HG03469 (cell line): ENCODE results near the gene FAM219A.
"Not testable (repeated sequence)": the region's sequence is repeated elsewhere in the genome, so short reads cannot be mapped to it uniquely, and the experiment has no call there.

Experiments
- ATAC-seq: cut with Tn5 transposase; IDR thresholded peaks from one replicate; pipeline ENCODE4 v1.9.1; 2021; ENCODE audit warnings: mild to moderate bottlenecking, moderate library complexity, moderate number of reproducible peaks; ENCODE audit not compliant: unreplicated experiment

FAM219A gene

GRCh38 chr9:34446951-34447350 is 11.4 kb downstream of the FAM219A start:
- ATAC-seq, result no peak

DNA sequence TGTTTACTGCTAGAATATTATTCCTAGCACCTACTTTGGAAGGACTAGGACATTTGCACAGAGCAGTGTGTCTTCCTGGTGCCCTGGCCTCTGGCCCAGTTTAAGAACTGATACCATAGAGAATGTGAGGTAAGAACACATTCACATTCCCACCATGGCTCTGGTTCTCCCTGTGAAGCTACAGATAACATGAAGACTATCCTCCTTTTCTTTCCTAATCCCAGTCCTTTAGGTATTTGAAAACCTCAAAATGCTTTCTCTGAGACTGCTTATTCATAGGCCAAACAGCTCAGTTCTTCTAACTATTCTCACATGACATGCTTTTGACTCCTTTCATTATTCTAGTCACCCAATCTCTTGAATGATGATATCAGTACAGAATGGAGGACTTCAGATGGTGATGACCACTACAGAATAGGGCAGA is 11.9 kb downstream of the FAM219A start:
- no peak for ATAC-seq

DNA sequence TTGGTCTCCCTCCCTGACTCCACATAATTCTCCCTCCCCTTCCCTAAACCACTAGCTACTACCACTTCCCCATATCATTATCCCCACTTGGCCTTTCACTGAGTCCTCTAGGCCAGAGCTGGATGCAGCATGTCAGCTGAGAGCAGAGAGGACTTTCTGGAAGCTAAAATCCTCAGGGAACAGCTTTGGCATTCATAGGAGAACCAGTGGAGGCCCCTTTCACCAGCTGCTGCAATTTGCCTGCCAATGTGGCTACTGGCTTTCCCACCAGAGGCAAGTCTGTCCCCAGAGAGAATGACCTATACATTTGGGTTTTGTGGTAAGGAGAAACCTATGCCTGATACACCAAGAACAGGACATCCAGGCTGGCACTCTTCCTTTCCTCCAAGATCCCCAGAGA is 14.4 kb downstream of the FAM219A start:
- ATAC-seq, result no peak

DNA sequence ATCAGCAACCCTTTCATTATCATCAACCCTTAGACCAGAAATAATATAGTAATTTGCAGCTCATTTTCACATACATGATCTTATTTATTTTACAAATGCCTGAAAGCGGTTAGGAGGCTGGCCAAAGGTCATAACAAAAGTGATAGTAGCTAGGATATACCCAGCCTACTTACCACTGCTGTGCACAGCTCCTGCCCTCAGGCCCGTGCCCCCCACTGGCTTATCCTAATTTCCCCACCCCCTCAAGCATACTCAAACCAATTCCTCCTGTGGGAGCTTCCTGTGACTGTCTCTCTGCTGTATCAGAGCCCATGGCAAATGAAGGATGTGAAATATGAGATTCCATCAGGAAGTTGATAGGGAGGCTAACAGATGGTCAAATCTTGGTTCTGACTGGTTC is 14.8 kb downstream of the FAM219A start:
- ATAC-seq, result no peak

GRCh38 chr9:34442770-34443169 is 15.6 kb downstream of the FAM219A start:
- ATAC-seq, result no peak

GRCh38 chr9:34440017-34440416 is 18.4 kb downstream of the FAM219A start:
- no peak for ATAC-seq

DNA sequence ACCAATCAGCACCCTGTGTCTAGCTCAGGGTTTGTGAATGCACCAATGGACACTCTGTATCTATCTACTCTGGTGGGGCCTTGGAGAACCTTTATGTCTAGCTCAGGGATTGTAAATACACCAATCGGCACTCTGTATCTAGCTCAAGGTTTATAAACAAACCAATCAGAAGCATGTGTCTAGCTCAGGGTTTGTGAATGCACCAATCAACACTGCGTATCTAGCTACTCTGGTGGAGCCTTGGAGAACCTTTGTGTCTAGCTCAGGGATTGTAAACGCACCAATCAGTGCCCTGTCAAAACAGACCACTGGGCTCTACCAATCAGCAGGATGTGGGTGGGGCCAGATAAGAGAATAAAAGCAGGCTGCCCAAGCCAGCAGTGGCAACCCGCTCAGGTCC is 19.9 kb downstream of the FAM219A start:
- not testable (repeated sequence) for ATAC-seq

- not testable (repeated sequence) for ATAC-seq
Observed at GRCh38 chr9:34437926-34438307, 20.5 kb downstream of the FAM219A start.

- ATAC-seq, result no peak
Observed at GRCh38 chr9:34437006-34437925, 21.1 kb downstream of the FAM219A start.

DNA sequence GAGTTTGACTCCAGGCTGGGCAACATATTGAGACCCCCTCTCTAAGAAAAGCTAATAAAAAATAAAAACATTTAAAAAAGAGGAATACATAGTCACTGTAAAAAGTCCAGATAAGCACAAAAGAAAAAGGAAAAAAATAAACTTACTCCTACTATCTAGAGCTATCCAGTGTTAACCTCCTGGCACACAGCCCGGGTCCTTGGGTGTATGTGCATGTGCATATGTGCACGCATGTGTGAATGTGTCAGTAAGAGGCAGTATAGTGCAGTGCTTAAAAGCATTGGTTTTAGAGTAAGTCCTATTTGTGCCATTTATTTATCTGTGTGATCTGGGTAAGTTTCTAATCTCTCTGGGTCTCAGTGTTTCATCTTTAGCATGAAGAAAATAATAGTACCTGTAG is 26.7 kb downstream of the FAM219A start:
- ATAC-seq, result no peak

DNA sequence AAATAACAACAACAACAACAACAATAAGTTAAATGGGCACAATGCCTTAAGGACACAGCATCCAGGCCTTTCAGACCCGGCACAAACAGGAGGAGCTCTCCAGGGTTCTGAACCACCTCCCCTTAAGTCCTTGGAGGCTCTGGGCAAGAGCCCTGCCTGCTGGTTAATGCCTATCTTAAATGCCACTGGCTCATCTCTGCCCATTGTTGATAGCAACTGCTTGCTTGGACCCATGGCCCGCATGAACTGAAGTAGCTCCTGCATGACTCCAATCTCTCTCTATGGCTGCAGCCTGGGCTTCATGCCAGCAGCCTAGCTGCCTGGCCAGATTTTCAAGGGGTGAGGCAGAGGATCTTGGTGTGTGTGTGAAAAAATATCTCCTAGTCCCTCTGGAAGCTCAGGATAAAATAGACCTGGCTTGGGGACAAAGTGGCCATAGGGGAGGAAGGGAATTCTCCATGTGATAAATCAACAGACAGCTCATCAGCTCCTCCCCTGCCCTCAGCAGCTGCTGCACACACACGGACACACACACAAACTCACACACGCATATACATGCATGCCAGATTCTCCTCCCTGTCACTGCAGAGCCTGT is 27.4 kb downstream of the FAM219A start:
- ATAC-seq, result no peak

- no peak for ATAC-seq
Observed at GRCh38 chr9:34428325-34428958, 29.9 kb downstream of the FAM219A start.

DNA sequence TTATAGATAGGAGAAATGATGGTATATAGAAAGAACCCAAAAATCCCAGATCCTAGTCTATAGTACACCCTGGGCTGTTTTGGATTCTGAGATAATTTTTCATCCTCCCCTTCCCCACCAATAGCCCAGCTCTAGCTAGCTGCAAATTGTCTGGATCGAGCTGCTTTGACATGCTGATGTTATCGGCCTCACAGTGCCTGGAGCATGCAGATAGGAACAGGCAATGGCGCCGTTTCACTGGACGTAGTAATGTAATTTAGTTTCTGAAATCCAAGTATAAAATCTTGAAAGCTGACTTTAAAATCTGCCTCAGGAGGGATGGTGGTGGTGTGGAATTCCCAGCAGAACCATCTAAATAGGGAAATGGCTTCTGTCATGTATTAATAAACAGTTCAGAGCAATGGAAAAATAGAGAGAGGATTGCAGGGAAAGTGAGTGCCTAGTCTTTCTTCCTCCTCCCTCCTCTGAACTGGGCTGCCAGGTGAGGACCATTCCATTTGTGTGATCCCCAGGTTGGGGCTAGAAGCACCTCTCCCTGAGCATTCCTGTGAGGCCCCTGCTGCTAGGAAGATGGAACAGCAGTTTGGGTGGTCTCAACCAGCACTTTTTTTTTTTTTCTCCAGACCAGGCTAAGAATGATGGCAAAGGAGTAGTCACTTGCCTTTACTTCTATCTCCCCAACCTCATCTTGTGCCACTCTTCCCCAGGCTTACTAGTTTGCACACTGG is 31.9 kb downstream of the FAM219A start:
- ATAC-seq, result no peak

- no peak for ATAC-seq
Observed at GRCh38 chr9:34419716-34420504, 38.5 kb downstream of the FAM219A start.

- no peak for ATAC-seq
Observed at GRCh38 chr9:34417734-34418133, 40.6 kb downstream of the FAM219A start.

DNA sequence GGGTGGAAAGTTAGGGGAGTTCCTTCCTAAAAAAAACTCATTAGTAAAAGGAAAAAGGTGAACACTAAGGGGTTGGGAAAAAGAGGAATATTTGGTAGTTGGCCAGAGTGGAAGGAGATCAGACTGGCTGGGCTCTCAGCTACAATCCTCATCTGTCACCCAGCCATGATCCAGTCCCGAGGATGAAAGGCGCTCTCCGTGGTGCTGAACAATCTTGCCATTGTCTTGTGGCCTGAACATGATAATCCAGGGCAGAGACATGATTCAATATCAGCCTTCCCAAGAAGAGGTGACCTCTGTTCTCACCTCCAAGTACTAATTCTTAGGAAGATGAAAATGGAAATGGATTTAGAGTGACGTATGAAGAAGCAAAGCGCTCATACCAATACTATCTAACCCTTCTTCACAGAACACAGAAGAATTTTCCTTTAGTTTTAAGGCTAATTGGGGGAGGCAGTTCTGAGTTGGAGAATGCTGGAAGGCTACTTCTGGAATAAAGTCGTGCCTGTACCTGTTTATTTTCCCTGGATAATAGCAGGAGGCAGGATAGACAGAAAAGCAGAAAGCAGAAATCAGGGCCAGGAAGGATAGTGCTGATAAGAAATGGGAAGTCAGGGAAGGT is 45.0 kb downstream of the FAM219A start:
- ATAC-seq, result no peak

DNA sequence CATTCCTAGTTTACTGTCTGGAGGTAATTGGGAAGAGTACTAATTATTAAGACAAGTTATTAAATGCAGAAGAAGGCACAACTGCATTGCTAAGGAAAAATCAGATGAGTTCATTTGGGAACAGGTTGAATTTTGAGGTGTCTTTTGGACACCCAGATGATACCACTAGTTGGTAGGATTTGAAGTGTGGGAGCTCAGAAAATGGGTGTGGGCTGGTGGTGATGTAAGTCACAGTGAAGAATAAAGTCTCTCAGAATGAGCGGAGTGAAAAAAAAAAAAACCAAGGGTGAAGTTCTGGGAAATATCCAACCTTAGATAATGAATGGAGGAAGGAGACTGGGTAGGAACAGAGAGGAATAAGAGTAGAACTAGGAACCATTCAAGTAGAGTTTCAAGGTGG is 46.0 kb downstream of the FAM219A start:
- no peak for ATAC-seq

GRCh38 chr9:34409154-34409553 is 49.2 kb downstream of the FAM219A start:
- no peak for ATAC-seq

GRCh38 chr9:34408173-34408572 is 50.2 kb downstream of the FAM219A start:
- no peak for ATAC-seq

DNA sequence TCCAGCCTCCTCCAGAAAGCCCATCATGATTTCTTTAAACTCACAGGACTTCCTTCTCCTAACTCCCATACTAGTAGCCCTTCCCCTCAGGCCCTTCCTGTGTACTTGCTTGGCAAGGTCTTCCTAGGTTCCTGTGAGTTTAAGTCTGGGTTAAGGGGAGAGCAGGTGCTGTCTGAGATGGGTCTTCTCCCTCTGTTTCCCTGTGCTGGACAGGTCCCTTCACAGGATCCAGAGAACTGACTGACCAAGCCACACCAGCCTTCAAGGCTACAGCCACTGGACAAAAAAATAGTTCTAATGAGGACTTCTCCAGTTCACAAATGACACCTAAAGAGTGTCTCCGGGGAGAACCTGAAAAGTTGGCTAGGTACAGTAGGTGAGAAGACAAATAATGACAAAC is 52.2 kb downstream of the FAM219A start:
- ATAC-seq, result no peak
